C4-2B (cell line): Measurements from ENCODE around the gene NME7.

ENCODE experiments used
- H3K27ac ChIP-seq: fragments of 450-650 bp; 2 replicates; pipeline ENCODE4 v1.5.1; 2017
- CTCF ChIP-seq: fragments of 450-650 bp; conservative IDR thresholded peaks from 2 replicates; pipeline ENCODE4 v1.5.1; 2017; ENCODE audit warnings: mild to moderate bottlenecking
- ZFX ChIP-seq: fragments of 450-650 bp; IDR thresholded peaks from 2 replicates; pipeline ENCODE4 v1.6.1; 2017

Gene NME7

GRCh38 chr1:169383449-169383848 is 15.9 kb upstream of the NME7 start:
- TF ChIP-seq ZFX (no peak), CTCF (no peak)
- no peak overlapping the region for H3K27ac ChIP-seq

- TF ChIP-seq ZFX, result no peak
- no peak for TF ChIP-seq CTCF
- H3K27ac ChIP-seq, result no peak overlapping the region
Observed at GRCh38 chr1:169381162-169381561, 13.6 kb upstream of the NME7 start.

DNA sequence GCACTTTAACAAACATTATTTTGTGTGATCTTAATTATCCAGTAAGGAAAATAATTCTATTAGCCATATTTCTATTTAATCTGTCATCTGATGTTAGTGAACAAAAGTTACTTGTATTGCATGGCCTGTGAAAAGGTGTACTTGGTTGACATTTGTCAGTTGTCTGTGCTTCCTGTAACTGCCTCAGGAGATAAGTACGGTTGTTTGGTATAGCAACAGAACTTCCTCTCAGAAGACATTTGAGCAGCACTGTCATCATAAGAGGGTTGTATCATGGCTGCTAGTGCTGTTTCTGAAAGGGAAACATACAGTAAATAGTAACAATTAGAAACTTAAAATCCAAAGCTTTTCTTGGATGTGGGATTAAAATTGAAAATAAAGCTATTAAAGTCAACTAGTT is 3.8 kb upstream of the NME7 start:
- H3K27ac ChIP-seq, result no peak overlapping the region
- TF ChIP-seq CTCF (no peak), ZFX (no peak)

- no peak for TF ChIP-seq CTCF
Observed at GRCh38 chr1:169368406-169368769, 791 bp upstream of the NME7 start.

GRCh38 chr1:169367096-169367685 is 406 bp downstream of the NME7 start:
- peak overlapping the region; percentile 85 for H3K27ac ChIP-seq
- TF ChIP-seq CTCF (no peak), ZFX (no peak)

More at GRCh38 chr1:169368406-169368769, 791 bp upstream of the NME7 start:
- H3K27ac ChIP-seq, result peak overlapping the region; percentile 85

GRCh38 chr1:169364948-169365347 is 2.6 kb downstream of the NME7 start:
- H3K27ac ChIP-seq, result no peak overlapping the region
- TF ChIP-seq CTCF (no peak), ZFX (no peak)

DNA sequence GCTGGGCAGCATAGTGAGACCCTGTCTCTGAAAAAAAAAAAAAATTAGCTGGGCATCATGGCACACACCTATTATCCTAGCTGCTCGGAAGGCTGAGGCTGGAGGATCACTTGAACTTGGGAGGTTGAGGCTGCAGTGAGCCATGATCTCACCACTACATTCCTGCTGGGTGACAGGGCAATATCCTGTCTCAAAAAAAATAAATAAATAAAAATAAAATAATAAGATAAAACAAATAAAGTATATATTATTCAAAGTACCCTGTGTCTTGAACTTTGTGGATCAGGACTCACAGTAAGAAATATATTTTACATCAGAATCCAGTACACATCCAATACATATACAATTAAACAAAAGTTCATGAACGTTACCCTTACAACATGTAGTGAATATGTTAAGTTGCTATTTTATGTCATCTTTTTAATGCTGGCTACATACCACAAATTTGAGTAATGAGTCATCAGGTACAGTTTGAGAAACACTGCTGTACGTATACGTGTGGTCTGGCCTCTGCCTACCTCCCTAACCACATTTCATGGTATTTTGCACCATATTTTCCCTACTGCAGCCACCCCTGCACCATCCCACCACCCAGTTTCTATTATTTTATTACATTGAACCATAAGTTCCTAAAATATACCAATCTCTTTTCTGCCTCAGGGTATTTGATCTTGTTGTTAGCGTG is 4.4 kb downstream of the NME7 start:
- TF ChIP-seq CTCF (no peak), ZFX (no peak)
- H3K27ac ChIP-seq, result no peak overlapping the region
